SW 1271 (cell line): ENCODE results near the gene SPTBN1.

Experiments used
- DNase-seq, 2 experiments: peaks; one replicate each; lab custom pipeline; 2025; lab: John Stamatoyannopoulos, UW

The SPTBN1 gene

GRCh38 chr2:54704688-54705605, 248.8 kb downstream of the SPTBN1 start:
- peak; percentile 7 to 62 for DNase-seq

DNA sequence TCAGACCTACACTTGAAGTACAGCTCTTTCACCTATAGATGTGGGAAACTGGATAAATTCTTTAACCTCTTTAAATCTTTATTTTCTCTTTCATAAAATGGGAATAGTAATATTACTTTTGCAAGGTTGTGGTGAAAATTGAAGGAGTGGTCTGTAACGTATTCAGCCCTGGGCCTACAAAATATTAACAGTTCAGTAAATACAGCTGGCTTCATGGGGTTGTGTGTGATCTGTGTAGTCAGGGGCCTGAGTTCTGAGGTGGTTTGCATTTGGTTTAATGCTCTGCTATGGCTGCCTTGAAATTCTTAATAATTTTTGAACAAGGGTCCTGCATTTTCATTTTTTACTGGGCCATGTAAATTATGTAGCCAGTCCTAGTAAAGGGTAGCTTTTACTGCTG, 250.5 kb downstream of the SPTBN1 start:
- DNase-seq, result no peak

DNA sequence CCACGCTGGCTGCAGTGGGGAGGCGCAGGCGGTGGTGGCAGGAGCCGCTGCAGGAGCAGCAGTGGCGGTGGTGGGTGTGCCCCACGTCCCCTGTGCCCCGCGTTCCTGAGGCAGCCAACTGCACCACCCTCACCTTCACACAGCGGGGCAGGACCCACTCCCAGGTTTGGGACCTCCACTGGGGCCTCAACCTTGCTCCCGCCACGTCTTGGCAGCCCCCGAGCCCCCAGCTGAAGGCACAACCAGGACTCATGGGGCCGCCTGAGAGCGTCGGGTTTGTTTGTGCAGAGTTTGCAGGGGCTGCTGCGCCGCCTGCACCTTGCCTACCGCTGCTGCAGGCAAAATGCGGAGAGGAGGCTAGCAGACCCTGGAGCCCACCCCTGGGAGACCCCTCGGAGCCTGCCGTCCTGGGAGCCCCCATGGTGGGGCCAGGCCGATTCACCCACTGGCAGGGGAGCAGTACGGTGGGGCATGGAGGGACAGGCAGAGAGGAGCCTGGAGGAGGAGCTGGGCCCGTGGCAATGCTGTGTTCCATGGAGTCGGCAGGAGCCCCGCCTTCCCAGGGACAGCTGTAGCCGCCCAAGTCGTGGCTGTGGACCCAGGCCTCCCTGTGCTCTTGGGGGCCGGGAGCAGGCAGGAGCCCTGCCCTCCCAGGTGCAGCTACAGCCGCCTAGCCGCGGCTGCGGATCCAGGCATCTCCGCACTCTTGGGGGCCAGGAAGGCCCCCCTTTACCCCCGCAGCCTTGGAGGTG, 252.6 kb downstream of the SPTBN1 start:
- DNase-seq, result no peak

DNA sequence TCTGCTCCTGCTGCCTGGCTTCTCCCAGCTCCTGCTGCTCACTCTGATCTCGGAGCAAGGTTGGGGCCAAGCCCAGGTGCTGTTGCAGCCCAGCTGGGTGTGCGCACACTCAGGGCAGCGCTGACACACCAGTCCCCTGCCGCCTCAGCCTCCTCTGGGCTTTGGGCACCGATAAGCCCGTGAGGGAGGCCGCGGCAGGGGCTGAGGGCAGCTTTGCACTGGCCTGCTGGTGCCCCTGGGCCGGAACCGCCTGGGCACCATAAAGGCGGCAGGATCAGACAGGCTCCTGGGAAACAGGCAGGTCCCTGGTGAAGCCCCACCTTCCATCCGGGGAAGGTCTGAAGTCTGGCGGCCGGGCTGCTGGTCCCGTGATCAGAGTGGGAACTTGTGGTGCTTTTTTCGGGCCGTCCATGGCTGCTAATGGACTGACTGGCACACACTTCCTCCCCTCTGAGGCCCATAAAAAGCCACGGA, 253.2 kb downstream of the SPTBN1 start:
- no peak for DNase-seq

- no peak for DNase-seq
Measured at GRCh38 chr2:54710216-54710615, 254.1 kb downstream of the SPTBN1 start.

DNA sequence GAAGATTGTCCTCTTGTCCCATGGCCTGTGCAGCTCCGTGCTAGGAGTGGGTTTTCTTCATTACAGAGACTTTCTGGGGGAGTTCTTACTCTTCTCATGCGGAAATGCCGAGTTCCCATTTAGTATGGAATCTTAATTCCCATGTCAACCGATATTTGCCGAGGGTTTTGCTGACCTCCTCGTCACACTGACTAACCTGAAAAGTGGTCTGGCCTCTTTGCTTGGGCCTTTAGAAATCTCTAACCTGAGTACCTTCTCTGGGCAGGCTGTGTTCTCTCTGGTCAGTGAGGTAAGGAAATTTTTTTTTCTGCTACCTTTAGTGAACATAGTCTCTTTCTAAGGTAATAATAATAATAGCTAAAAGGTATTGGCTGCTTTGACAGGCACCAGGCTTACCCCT, 256.4 kb downstream of the SPTBN1 start:
- DNase-seq, result no peak

- DNase-seq, result no peak
Measured at GRCh38 chr2:54714996-54715395, 258.9 kb downstream of the SPTBN1 start.

DNA sequence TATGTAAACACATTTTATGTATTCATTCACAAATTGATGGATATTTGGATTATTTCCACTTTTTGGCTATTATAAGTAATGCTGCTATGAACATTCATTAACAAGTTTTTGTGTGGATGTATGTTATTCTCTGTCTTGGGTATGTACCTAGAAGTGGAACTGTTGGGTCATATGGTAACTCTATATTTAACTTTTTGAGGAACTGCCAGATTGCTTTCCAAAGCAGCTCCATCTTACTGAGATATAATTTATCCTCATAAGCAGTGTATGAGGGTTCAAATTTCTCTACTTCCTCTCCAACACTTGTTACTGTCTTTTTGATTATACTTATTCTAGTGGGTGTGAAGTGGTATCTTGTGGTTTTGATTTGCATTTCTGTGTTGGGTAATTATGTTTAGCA, 260.2 kb downstream of the SPTBN1 start:
- no peak for DNase-seq

DNA sequence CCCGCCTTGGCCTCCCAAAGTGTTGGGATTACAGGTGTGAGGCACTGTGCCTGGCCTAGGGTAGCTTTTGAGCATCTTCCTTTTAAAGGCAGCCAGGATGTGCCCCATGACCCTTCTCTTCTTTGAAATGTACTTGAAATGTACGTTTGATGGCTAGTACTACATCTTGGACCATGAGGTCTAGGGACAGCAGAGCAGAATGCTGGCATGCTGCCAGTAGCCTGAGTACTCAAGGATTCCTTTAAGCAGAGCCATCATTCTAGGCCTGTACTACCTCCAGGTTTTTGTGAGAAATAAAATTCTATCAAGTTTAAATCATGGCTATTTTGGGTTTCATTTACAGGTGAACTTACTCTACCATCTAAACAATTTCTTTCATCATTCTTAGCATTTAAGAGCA, 264.4 kb downstream of the SPTBN1 start:
- no peak for DNase-seq
